ENCODE data around the gene MYORG.
"Not testable (repeated sequence)": the region's sequence is repeated elsewhere in the genome, so short reads cannot be mapped to it uniquely, and the experiment has no call there.

MYORG gene

GRCh38 chr9:34368796-34369195 lies 7.9 kb downstream of the MYORG start:
- DNase-seq (ENCODE audit: low read depth): not testable (repeated sequence)

GRCh38 chr9:34367751-34368410 lies 8.8 kb downstream of the MYORG start:
- DNase-seq (ENCODE audit: low read depth): not testable (repeated sequence)

- DNase-seq (ENCODE audit: low read depth): no peak
Observed at GRCh38 chr9:34366365-34366764, 10.3 kb downstream of the MYORG start.

GRCh38 chr9:34365282-34365681 lies 11.4 kb downstream of the MYORG start:
- DNase-seq (ENCODE audit: low read depth): no peak

GRCh38 chr9:34363619-34364351 lies 12.9 kb downstream of the MYORG start:
- no peak for DNase-seq (ENCODE audit: low read depth)

- no peak for DNase-seq (ENCODE audit: low read depth)
Observed at GRCh38 chr9:34362614-34363214, 14.0 kb downstream of the MYORG start.

- DNase-seq (ENCODE audit: low read depth): not testable (repeated sequence)
Observed at GRCh38 chr9:34352957-34353356, 23.7 kb downstream of the MYORG start.

- not testable (repeated sequence) for DNase-seq (ENCODE audit: low read depth)
Observed at GRCh38 chr9:34352122-34352652, 24.5 kb downstream of the MYORG start.

- DNase-seq (ENCODE audit: low read depth): no peak
Observed at GRCh38 chr9:34349324-34349723, 27.4 kb downstream of the MYORG start.

GRCh38 chr9:34347800-34348158 lies 28.9 kb downstream of the MYORG start:
- DNase-seq (ENCODE audit: low read depth): no peak

GRCh38 chr9:34346873-34347799 lies 29.6 kb downstream of the MYORG start:
- no peak for DNase-seq (ENCODE audit: low read depth)

GRCh38 chr9:34343605-34344004 lies 33.1 kb downstream of the MYORG start:
- DNase-seq (ENCODE audit: low read depth): no peak

GRCh38 chr9:34343090-34343489 lies 33.6 kb downstream of the MYORG start:
- no peak for DNase-seq (ENCODE audit: low read depth)

GRCh38 chr9:34341659-34342295 lies 34.9 kb downstream of the MYORG start:
- no peak for DNase-seq (ENCODE audit: low read depth)

GRCh38 chr9:34338665-34339385 lies 37.9 kb downstream of the MYORG start:
- DNase-seq (ENCODE audit: low read depth): no peak

GRCh38 chr9:34338079-34338478 lies 38.6 kb downstream of the MYORG start:
- not testable (repeated sequence) for DNase-seq (ENCODE audit: low read depth)

GRCh38 chr9:34337403-34337802 lies 39.3 kb downstream of the MYORG start:
- DNase-seq (ENCODE audit: low read depth): no peak

- no peak for DNase-seq (ENCODE audit: low read depth)
Observed at GRCh38 chr9:34335376-34335775, 41.3 kb downstream of the MYORG start.

GRCh38 chr9:34334916-34335315 lies 41.8 kb downstream of the MYORG start:
- DNase-seq (ENCODE audit: low read depth): no peak

- DNase-seq (ENCODE audit: low read depth): no peak
Observed at GRCh38 chr9:34334337-34334824, 42.3 kb downstream of the MYORG start.

- DNase-seq (ENCODE audit: low read depth): no peak
Observed at GRCh38 chr9:34333836-34334235, 42.9 kb downstream of the MYORG start.
